NK-92 (cell line): ENCODE results near the gene PLCB1.

Experiments
- DNase-seq: peaks from one replicate; lab custom pipeline; 2025; ENCODE audit not compliant: unreplicated experiment; lab: John Stamatoyannopoulos, UW

Gene PLCB1

DNA sequence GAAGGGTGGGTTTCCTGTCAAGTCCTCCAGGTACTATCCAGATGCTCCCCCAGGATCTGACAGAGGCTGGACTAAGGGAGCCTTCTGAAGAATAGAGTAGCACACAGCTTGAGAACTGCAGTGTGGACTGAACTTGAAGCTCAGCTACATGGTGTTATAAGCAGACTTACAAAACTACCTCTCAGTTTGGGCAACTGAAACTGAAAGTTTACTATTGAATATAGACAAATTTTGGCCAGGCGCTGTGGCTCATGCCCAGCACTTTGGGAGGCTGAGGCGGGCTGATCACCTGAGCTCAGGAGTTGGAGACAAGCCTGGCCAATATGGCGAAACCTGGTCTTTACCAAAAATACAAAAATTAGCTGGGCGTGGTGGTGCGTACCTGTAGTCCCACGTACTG lies 348.5 kb downstream of the PLCB1 start:
- DNase-seq = no peak

DNA sequence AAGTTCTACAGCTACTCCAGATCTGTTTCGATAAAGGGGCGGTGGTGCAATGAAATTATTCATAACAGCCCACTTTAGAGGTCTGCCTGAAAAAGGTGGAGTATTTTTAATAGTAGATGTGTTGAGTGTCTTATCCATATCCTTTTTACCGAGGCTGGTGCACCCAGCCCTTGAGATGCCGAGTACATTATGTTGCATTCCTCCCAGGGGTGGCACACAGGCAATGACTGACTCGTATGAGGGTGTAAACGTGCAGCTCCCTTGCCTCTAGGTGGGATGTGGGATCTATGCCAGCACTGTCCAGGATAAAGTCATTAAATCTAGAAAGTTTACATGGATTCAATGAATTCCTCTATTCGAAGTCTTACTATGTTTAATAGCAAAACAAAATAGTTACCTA lies 355.6 kb downstream of the PLCB1 start:
- no peak for DNase-seq

DNA sequence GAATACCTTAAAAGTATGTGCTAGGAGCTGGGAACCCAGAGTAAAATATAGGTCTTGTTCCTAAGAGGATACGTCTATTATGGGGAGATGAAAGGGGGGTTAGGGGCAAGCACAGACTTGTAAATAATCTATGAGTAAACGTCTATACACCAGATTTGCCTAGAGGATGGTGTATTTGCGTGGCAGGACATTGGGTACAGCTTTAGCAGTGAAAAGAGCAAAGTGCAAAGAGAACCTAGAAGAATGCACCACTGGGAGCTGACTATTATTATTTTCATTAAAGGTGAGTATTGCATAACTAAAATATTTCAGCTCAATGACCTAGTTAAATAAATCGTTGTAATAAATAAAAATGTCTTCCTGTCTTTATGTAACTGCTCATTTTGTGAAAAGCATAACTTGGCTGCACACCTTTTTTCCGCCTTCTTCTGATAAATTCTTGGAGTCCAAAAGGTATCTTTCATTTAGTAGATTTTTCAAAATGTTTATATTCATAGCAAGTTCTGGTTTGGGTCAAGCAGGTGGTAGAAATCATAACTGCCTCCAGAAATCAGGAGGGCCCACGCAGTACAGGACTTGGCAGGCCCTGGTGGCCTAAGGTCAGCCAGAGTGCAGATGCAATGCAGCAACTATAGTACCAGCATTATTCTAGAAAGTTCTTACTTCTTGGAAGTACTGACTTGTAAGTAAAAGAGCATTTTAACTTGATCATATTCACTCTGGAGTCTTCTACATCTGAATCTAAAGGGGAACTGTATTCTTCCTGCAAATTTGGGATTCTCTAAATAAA lies 357.2 kb downstream of the PLCB1 start:
- no peak for DNase-seq

DNA sequence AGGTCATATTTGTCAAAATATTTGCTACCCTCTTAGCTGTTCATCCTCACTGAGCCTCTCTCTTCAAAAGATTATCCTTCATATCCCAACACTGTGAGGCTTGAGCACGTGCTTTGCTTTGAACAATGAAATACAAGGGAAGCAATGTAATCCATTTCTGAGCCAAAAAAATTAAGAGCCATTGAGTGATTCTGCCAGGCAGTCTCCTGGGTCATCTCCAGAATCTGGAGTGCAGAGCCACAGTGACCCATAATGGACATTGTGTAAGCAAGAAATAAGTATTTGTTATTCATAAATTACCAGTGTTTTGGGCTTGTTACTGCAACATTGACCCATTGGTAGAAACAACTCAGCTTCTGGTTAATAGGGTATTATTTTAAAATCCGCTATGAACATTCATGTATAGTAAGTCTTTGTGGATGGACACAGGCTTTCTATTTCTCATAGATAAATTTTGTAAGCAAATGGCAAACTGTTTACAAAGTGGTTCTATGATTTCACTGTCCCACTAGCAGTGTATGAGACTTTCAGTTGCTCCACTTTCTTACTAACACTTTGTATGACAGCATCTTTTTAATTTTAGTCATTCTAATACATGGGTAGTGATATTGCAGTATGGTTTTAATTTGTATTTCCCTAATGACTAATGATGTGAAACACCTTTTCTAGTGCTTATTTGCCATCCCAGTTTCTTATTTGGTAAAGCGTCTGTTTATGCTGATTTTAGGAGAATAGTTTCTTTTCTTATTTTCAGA lies 358.2 kb downstream of the PLCB1 start:
- DNase-seq = no peak

DNA sequence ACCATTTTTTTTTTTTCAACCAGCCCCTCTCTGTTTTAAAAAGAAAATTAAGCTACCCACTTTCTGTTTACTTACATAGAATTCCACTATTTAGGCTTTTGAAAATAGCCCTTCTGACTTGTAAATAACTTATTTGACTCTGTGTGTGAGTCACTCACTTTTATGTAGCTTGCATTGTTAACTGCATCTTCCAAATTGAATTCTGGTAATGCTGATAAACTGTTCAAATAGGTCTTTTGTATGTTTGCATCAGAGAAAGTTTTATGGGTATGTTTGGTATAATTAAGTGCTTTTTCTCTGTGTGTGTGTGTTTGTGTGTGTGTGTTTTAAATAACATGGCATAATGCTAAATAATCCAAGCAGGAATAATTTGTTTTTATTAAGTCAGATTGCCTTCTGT lies 360.1 kb downstream of the PLCB1 start:
- DNase-seq = no peak

DNA sequence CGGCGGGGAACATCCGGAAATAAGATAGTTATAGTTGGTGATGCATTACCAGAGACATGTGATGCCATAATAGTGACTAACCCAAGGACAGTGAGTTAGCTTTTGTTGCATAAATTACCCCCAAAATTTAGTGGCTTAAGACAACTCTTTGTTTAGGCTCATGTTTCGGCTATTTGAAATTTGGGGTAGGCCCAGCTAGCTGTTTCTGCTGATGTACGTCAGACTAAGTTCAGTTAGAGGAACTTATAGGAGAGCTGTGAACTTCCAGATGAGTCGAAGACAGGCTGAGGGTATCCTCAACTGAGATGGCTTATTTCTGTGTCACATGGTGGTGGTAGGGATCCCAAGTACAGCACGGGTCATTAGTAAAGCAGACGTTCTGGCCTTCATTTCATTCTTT lies 366.5 kb downstream of the PLCB1 start:
- DNase-seq = no peak

DNA sequence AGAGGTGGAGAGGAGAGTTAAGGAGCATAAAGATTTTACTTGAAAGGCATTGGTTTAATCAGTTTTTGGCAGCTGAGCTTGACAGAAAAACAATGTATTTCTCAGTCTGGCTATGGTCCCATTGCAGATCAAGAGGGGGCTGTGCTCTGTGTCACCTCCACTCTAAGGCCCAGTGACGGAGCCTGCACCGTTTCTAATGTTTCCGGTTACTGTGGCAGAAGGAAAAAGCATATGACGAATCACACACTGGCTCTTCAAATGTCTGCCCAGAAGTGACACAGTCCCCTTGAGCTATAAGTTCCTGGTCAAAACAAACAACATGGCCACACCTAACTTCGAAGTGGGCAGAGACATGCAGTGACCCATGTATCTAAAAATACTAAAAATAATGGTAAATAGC lies 372.0 kb downstream of the PLCB1 start:
- no peak for DNase-seq

DNA sequence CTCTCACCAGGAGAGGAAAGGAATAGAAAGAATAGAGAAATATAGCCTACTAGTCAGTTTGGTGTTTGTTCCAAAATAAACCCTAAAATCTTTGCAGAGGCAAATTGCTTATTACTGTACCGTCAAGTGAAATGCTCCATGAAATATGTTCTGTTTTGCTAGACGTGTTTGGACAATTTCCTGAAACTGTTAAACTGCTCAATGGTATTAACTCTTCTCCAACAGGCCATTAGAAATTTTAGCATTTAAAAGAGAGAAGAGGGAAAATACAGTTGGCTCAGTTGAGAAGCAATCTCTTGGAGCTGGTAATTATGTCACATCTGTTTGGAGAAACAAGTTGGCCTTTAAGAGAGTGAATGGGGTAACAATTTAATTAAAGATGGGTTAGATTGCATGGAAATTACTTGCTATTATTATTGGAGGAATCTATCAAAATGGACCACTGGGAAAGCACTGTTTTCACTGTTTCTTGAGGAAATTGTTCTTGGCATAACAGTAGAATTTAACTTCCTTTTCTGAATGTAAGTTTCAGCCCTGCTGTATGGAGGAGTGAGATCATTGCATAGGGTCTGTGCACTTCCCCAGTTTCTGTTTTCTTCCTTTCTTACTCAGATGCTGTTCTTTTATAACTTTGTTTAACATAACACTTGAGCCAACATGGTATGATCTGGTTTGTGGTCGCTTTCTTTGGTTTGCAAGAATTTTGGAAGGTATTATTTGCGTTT lies 373.6 kb downstream of the PLCB1 start:
- DNase-seq = no peak

DNA sequence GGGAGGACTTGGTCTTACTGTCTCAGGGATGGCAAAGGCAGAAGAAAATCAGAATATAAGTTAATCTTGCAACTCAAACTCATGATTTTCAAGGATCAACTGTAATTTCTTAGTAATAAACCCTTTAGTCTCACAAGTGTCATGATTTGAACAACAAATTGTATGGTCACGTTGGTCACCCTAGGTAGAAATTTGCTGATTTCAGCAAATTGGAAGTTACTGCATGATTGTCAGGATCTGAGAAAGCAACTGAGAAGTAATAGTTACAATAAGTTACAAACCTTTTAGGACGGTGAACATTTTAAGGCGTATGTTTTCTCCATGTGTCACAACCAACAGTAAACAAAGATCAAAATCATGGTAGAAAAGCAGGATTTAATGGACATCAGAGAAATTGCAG lies 375.2 kb downstream of the PLCB1 start:
- no peak for DNase-seq

DNA sequence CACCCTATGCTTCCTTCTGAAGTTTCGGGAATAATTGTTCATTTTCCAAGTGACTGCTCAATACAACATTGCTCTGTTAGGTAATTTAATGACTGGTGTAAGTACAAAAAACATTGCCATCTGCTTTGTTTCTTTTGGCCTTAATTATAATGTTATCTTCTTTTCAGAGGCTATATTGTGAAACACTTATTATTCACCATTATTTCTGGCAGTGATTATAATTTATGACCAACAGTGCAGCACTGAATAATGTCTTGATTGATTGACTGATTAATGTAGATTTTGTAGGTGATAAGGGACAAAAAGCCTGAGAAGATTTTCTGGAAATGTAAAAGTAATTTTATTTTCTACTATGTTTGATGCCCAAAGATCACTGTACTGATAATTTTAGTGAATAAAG lies 377.7 kb downstream of the PLCB1 start:
- no peak for DNase-seq

DNA sequence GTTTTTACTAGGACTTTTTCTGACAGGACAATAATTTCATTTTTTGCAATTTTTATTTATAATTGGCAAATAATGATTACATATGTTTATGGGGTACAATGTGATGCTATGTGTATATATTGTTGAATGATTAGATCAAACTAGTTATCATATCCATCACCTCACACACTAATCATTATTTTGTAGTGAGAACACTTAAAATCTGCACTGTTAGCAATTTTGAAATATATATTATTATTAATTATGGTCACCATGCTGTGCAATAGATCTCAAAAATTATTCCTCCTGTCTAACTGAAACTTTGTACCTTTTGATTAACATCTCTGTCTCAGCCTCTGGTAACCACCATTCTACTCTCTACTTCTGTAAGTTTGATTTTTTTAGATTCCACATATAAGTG lies 378.7 kb downstream of the PLCB1 start:
- DNase-seq = no peak

DNA sequence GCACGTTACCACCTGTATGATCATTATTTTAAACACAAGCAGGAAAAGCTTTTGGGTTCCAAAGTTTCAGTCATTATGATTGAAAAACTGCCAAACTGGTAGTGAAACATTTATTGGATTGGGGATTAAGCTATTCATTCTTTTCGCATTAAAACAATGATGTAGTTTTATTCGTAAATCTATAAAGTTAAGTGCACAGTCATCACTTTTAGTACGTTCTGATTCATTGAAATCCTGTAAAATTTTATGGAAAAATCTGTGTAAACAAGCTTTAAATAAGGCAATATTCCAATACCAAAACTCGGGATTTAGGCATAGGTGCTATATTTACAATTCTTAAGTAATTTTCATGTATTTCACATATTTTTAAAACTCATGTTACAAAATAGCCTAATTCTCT lies 379.9 kb downstream of the PLCB1 start:
- DNase-seq = no peak

DNA sequence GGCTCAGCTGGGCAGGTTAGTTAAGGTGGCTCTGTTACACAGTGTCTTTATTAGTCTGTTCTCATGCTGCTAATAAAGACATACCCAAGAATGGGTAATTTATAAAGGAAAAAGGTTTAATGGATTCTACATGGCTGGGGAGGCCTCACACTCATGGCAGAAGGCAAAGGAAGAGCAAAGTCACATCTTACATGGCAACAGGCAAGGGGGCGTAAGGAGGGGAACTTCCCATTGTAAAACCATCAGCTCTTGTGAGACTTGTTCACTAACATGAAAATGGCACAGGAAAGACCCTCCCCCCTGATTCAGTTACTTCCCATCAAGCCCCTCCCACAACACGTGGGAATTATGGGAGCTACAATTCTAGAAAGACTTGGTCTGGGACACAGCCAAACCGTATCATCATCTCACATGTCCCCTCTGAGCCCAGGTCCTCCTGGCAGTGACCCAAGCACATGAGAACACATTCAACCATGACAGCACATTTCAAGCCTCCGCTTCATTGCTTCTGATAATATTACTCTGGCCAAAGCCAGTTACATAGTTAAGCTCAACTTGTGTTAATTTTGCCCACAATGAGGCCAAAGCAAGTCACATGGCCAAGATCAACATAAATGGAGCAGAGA lies 383.9 kb downstream of the PLCB1 start:
- DNase-seq = no peak

DNA sequence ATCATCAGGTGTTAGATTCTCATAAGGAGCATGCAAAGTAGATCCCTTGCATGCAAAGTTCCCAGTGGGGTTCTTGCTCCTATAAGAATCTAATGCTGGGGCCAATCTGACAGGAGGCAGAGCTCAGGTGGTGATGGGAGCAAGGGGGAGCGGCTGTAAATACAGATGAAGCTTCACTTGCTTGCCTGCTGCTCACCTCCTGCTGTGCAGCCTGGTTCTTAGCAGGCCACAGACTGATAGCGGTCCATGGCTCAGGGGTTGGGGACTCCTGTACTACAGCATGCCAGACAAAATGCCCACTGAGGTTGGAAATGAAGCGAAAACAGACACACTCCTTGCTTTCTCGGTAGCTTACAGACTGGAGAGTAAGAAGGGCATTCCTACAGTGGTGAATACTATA lies 386.8 kb downstream of the PLCB1 start:
- no peak for DNase-seq

DNA sequence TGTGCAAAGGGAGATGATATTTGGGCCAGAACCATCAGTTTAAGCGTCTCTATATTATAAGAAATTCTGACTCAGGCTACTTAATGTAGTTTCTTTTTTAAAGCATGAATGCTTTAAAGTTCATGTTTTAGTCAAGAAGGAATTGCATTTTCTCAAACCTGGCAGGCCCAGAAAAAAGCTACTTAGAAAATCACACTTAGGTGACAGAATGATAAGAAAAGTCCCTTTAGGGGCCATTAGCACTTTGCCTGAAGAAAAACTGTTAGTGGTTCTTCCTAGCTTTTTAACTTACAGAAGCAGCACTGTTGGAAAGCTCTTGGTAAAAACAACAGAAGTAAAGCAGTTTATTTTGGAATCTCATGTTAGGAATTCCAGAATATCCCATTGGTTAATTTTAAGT lies 387.8 kb downstream of the PLCB1 start:
- DNase-seq = no peak

DNA sequence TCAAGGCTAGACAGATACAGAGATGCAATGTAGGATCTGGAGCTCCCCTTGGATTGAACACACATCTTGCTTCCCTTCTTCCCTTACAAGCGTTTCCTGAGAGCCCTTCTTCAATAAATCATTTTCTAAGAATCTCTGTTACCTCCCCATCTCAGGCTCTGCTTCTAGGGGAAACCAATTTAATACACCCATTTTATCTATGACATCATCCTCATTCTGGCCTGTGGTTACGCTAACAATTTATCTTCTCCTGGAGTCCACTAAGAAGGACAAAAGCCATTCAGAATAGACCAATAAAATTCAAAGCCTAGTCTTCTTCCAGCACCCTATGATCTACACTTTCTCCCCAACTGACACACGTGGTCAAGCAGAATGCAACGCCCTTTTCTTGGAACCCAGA lies 390.1 kb downstream of the PLCB1 start:
- DNase-seq = no peak

DNA sequence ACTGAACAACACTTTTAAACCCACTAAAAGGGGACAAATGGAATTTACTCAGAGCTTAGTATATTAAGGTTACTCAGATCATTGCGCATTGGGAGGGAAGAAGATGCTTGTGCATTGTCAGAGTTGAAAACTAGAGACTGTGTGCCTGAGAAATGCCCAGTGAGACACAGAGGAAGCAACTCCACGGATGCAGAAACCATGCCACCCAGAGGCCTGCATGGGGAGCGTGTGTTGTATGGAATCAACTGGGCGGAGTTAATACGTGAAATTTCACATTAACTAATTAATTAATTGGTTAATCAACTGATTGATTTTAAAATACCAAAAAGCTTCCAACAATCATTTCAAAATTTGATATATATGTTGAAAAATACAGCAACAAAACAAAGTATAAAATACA lies 391.6 kb downstream of the PLCB1 start:
- no peak for DNase-seq

DNA sequence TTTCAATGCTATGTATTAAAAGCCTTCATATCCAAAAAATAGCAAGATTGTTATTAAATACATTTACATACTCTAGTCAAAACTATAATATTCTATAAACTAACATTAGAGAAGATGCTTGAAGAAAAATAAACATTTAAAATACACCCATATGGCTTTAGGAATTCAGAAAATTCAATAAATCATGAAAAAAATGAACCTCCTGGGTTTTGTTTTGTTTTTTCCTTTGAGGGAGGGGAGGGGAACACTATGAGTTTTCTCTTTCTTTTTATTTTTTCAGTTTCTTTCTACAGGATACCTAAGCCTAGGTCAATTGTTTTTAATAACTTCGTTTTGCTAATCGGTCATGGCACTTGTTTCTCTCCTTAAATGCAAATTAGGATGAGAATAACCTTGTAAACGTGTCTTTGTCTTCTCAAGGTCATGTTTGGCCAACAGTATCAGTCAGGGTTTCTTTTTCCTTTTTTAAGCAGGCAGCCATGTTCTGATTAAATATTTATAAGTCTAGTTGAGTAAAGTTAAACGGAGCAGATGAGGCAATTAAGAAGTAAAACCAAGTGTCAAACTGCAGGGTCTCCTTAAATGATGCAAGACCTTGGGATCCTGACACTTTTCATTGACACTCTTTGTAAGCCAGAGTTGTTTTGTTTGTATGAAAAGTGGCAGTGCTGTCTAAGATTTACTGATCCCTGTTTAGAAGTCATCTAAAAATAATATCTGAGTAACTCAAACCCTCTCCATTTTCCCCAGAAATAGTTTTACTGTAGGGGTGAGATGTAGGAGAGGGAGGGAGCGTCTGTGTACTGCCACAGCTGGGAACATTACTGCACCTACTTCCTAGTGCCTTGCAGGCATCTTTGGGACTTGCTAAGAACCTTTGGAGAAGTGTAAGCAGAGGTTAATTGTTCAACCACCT lies 392.3 kb downstream of the PLCB1 start:
- no peak for DNase-seq

DNA sequence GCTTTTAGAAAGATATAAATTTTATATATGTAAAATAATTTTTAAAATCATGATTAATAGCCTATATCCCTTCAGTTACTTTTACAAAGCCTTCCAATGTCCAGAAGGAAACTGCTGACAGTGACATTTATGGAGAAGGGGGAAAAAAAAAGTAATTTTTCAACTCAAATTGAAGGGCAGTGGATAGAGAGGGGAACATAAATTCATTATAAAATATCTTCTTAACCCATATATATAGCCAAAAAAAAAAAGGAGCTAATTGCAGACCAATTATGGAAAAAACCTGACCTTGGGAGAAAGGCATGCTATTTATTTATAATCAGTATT lies 392.9 kb downstream of the PLCB1 start:
- no peak for DNase-seq

DNA sequence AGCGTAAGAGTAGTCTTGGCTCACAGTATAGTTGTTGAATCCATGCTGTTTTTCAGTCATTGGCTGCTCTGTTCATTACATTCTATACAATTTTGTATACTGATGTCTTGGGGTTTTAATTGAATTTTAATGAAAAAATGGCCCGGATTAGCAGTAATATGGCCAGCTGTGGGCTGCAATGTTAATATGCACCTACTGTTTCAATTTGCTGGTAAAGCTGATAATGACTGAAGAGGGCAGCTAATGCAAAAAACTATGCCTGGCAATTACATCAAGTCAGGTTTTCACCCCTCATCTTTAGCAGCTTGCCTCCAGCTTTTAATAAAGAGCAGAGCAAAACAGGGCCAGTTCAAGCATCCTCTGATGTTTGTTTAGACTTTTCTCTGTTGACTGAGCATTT lies 394.5 kb downstream of the PLCB1 start:
- DNase-seq = no peak
